Endometrium (tissue), 2 donors: ENCODE results near the gene ZGRF1.
"Not testable (repeated sequence)": the region's sequence is repeated elsewhere in the genome, so short reads cannot be mapped to it uniquely, and the experiment has no call there.

ENCODE experiments used
- FAIRE-seq: peaks from 2 replicates; lab custom pipeline; 2012; peaks lifted over from hg19 to GRCh38; lab: Jason Lieb, UNC
- donor health status: control.
- donor health status: control.

Gene ZGRF1, protein sequence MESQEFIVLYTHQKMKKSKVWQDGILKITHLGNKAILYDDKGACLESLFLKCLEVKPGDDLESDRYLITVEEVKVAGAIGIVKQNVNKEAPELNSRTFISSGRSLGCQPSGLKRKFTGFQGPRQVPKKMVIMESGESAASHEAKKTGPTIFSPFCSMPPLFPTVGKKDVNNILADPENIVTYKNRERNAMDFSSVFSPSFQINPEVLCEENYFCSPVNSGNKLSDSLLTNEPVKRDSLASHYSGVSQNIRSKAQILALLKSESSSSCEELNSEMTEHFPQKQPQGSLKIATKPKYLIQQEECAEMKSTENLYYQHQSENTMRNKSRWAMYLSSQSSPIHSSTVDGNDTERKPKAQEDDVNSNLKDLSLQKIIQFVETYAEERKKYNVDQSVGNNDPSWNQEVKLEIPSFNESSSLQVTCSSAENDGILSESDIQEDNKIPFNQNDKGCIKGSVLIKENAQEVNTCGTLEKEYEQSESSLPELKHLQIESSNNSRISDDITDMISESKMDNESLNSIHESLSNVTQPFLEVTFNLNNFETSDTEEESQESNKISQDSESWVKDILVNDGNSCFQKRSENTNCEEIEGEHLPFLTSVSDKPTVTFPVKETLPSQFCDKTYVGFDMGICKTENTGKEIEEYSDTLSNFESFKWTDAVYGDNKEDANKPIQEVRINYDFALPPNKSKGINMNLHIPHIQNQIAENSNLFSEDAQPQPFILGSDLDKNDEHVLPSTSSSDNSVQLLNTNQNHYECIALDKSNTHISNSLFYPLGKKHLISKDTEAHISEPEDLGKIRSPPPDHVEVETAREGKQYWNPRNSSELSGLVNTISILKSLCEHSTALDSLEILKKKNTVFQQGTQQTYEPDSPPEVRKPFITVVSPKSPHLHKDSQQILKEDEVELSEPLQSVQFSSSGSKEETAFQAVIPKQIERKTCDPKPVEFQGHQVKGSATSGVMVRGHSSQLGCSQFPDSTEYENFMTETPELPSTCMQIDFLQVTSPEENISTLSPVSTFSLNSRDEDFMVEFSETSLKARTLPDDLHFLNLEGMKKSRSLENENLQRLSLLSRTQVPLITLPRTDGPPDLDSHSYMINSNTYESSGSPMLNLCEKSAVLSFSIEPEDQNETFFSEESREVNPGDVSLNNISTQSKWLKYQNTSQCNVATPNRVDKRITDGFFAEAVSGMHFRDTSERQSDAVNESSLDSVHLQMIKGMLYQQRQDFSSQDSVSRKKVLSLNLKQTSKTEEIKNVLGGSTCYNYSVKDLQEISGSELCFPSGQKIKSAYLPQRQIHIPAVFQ (N-terminal part only)

DNA sequence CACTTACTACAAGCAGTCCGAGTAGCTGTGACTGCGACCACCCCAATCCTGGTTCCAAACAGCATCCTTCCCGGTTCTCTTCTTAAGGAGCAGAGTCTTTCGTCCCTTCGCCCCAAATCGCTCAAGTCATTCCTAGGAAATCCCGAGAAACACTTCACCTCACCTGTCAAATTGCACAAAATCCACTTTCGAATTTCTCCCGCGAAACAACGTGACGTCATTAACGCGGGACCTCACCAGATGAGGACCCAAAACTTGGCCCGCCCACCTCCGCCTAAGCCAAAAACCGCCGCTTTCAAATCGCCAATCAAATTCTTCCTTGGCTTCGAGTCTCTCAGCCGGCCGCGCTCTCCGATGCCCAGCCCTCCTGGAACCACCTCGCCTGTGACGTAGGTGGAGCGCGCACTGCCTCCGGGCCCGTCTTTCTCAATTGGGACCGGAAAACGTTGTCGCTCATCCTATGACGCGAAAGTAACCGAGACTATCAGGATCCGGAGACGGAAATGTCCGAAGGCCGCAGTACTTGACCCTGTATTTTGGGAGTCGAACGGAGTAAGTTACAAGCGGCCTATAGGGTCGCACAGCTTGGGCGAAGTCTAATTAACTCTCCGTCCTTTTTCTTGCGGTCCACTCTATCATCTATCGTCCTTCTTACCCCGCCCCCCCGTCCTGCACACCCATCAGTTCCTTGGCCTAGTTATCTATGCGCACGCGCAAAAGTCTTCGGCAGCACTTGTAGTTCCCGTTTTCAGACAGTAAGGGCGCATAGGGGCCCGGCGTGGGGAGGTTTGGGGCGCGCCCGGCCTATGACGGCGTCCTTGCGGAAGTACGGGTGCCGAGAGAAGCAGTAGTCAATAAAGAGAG lies at the start of gene ZGRF1, which contains the start of gene LARP7:
Gene ZGRF1, minus strand, starts transcription at position 222 of the 864 bp plus-strand sequence. CDS start 3,733 bp downstream, outside the sequence.
Gene LARP7, plus strand, starts transcription at position 456 of the 864 bp plus-strand sequence. CDS start 7,527 bp downstream, outside the sequence.
- peak; percentile 99 for FAIRE-seq

DNA sequence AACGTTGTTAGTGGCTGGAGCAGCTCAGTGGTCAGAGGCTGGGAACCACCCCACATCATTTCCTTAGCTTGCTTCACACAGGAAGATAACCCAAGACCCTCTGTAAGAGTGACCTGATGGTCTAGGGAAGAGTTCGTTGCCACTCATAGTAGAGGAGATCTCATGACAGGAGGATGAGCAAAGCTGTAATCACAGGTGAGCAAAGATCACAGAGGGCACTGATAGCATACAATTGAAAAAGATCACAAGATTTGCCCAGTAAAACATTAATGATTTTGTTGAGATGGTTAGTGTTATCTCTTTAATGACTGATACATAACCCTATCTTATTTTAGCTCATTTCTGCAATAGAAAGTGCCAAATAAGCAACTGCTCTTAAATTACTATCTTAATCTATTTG lies 44.3 kb upstream of the ZGRF1 start:
- FAIRE-seq = no peak

- FAIRE-seq = no peak
Observed at GRCh38 chr4:112677519-112678091, 40.9 kb upstream of the ZGRF1 start.

GRCh38 chr4:112674376-112674775 lies 37.7 kb upstream of the ZGRF1 start:
- FAIRE-seq = no peak

DNA sequence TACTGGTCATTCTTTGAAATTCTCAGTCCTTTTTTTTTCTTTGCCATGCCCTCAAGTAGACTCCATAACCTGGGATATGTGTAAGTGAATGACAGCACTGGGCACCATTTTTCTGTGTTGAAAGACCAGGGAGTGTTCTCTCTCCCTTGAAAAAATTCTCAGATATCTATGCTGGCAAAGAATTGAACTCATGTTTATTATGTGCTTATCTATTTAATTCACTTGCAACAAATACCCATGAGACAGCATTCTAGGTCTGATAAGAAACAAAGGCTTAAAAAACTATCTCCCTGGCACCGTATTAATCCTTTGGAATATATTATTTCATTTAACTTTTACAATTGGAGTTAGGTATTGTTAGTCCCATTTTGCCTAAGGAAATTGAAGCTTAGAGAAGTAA lies 37.0 kb upstream of the ZGRF1 start:
- FAIRE-seq = no peak

DNA sequence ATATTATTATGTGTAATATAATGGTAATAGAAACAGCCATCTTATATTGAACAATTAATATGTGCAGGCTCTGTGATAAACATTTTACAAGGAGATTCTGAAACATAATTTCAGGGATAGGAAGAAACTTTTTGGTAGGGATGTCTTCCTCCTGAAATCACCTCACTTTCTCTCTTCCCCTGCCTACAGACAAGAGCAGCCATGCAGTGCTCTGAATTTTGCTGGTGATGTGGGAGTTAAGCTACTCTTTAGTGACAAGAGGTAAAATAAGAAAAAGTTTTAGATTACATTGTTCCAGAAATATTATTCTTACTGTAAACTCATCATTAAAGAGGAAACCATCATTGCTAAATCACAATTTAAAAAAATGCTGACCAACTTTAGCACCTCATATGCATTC lies 36.4 kb upstream of the ZGRF1 start:
- FAIRE-seq = no peak

DNA sequence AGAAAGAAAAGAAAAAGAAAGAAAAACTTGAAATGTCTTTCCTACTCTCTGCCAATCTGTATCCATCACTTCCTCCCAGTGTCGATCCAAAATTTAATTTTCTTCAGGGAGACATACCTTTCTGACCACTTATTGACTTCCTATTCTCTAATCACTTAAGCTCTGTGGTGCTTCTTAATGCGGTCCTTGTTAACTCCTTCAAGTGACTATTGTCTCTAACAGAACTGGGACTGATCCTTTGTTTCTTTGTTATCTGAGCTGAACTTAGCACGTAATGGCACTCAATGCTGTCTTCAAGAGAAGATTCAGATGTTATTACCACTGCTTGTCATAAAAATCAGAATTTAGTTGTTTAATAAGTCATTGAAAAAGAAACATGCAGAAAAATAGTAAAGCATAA lies 31.4 kb upstream of the ZGRF1 start:
- no peak for FAIRE-seq

DNA sequence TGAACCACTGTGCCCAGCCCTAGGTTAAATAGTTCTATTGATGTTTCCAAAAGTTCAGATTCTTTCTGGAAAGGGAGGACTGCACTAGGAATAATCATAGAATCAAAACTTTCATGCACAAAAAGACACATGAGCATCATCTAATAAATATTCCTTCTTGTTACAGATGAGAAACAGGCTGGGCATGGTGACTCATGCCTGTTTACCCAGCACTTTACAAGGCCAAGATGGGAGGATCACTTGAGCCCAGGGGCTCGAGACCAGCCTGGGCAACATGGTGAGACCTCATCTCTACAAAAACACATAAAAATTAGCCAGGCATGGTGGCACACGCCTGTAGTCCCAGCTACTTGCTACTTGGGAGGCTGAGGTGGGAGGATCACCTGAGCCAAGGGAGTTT lies 27.9 kb upstream of the ZGRF1 start:
- no peak for FAIRE-seq

DNA sequence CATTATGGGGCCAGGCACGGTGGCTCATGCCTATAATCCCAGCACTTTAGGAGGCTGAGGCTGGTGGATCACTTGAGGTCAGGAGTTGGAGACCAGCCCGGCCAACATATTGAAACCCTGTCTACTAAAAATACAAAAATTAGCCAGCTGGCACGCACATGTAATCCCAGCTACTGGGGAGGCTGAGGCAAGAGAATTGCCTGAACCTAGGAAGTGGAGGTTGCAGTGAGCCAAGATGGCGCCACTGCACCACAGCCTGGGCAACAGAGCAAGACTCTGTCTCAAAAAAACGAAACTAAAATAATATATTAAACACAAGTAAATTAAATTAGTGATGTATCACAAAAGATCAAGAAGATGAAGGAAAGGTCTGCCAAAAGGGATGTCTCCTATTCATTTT lies 19.4 kb upstream of the ZGRF1 start:
- not testable (repeated sequence) for FAIRE-seq

DNA sequence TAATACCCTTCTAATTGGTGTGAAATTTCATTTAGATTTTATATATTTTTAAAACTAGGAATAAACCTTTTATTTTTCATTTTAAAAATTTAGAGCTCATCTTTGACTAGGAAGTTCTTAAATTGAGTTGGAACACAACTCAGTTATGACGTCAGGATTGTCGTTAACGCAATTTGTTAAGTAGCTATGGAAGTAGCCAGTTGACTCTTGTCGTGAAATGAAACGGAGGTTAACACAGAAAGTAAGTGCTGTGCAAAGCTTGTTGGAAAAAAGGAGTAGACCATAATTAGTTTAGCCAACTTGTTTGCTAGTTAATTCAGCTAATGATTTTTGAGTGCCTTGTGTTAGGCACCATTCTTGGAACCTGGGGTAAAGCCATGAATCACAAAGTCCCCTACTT lies 18.6 kb upstream of the ZGRF1 start:
- FAIRE-seq = no peak

DNA sequence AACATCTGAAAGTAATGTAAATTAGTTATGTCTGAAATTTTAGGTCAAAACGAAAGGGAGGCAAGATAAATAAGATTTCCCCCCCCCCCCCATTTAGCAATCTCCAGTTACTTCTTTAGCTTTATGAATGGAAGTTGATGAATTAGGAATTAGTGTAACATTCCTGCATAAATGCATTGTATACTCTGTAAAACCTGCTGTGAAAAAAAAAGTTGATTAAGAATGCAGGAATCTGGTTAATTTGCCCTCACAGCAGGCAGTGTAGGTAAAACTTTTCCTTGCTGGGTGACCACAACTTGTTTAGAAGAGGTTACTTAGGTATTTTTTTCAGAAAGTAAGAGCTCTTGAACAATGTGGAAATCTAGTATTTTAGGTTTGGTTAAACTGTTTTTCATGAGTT lies 15.5 kb upstream of the ZGRF1 start:
- FAIRE-seq = no peak

DNA sequence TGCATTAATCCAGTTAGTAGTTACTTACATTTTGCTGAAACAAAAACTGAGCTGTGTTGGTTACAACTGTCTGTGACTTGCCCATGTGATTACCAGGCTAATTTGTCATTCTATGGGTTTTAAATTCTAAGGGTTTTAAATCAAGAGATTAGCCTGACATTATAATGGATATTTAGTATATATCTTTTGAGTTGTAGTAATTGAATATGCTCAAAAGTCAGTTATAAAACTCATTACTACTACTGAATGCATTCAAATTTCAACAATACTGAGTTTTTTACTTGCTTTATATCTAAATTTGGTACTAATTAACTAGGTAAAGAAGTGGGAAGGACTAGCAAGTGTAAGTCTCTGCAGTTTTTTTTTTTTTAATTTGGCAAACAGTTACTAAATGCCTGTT lies 14.9 kb upstream of the ZGRF1 start:
- FAIRE-seq = no peak

DNA sequence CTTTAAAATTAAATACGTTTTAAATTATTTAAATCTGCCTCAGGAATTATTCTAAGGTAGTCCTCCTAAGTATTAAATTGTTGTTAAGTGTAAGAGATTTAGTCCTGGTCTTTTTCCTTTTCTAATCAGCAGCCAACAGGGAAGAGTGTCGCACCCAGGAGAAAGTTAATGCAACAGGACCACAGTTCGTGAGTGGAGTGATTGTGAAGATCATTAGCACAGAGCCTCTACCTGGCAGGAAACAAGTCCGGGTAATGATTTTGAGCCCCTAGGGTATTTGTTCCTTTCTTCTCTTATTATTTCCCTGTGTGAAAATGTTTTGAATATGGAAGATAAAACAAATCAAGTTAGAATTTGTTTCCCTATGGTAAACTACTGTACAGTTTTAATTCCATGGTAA lies 13.6 kb upstream of the ZGRF1 start:
- no peak for FAIRE-seq

DNA sequence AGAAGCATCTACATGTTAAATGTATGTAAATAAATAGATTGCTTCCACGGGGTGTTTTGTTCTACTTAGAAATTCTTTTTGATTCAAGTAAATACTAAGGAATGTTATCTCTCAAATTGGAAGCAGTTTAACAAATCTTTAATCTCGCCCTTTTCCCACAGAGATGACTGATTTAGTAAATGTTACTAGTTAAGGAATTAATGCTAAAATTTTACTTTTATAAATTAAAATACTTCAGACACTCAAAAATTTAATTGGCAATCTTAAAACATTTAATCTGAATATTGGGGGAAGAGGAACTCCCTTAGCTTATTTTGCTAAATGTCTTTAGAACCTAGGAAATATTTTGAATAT lies 12.3 kb upstream of the ZGRF1 start:
- no peak for FAIRE-seq

GRCh38 chr4:112648263-112649054 lies 11.8 kb upstream of the ZGRF1 start:
- FAIRE-seq = no peak

- FAIRE-seq = no peak
Observed at GRCh38 chr4:112647785-112648184, 11.1 kb upstream of the ZGRF1 start.

- peak; percentile 15 for FAIRE-seq
Observed at GRCh38 chr4:112646632-112647537, 10.2 kb upstream of the ZGRF1 start.

GRCh38 chr4:112645541-112646329 lies 9.0 kb upstream of the ZGRF1 start:
- no peak for FAIRE-seq
